ENCODE data around the gene KANSL1. TPM values are rescaled to one million over a fixed set of nuclear protein-coding genes. Genes with fewer than 3 reads are reported as not detected.

Gene KANSL1
- polyA plus RNA-seq, 3 donors = 75.6 to 99.4 (median 78.2) TPM

- no peak for DNase-seq
Observed at GRCh38 chr17:46042925-46043324, 150.3 kb downstream of the KANSL1 start.

DNA sequence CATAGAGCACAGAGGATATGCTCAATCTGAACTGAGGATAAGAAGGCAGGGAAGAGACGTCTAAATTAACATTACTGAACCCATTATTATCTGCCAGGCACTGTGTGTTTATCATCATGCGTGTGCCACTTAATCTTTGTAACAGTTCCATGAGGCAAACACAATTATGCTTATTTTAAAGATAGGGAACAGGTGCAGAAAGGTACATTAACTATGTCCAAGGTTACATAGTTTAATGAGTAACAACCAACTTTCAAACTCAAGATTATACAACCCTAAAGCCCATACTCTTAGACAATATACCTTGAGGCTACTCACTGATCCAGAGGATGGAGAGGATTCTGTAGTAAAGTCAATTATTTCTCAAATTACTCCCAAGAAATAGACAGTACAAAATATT is 151.0 kb downstream of the KANSL1 start:
- no peak for DNase-seq

- DNase-seq = no peak
Observed at GRCh38 chr17:46039592-46040186, 153.5 kb downstream of the KANSL1 start.

- no peak for DNase-seq
Observed at GRCh38 chr17:46038937-46039336, 154.3 kb downstream of the KANSL1 start.

DNA sequence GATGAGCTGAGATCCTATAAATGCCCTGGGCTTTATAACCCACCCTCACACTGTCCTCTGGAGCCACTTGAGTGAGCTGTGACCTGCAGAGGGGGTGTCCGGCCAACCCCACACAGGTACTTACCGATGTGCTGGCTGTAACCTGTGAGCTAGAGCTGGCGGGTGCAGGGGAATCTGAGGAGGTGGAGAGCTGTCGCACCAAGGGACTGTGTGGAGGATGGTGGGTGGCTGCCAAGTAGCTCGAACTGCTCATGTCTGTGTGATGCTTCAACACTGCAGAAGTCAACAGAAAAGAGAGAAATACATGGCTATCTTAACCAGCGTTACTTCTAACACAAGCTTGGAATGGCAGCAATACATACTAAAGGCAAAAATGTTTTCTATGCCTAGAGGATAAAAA is 154.8 kb downstream of the KANSL1 start:
- DNase-seq = no peak

- DNase-seq = no peak
Observed at GRCh38 chr17:46037722-46038255, 155.4 kb downstream of the KANSL1 start.

DNA sequence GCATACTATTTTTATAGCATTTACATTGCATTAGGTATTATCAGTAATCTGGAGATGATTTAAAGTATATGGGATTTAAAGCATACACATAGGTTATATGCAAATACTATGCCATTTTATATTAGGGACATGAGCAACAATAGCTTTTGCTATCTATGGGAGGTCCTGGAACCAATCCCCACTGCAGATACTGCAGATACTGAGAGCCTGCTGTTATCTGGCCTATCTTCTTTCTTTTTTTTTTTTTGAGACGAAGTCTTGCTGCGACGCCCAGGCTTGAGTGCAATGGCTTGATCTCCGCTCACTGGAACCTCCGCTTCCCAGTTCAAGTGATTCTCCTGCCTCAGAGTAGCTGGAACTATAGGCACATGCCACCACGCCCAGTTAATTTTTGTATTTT is 156.7 kb downstream of the KANSL1 start:
- no peak for DNase-seq

DNA sequence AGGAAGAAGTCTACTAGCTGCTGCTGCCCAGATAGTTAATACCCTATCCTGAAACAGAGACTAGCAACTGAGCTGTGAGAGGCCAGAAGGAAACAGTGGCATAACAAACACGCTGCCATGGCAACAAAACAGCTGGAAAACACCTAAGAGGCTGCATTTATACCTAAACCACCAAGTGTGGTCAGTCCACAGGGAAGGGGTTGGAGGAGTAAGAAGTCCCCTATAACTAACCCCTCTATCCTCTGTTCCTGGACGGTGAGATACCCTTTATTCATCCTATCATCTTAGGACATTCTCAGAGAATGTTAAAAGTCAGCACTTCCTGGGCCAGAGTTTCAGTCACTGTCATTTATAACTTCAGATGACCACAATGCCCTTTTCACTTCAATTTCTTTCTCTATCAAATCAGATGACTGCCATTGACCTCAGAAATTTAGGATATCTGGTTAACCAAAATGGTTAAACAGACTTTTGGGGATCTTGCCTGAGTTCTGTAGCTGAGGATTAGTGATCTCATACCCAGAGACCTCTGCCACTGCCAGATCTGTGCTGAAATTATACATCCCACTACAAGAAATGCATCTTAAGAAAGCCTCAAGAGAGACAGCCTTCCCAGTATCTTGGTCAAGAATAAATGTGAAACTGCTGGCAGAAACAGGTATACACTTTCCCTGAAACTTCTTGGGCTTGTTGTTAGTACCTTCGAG is 158.0 kb downstream of the KANSL1 start:
- peak; percentile 4 for DNase-seq

DNA sequence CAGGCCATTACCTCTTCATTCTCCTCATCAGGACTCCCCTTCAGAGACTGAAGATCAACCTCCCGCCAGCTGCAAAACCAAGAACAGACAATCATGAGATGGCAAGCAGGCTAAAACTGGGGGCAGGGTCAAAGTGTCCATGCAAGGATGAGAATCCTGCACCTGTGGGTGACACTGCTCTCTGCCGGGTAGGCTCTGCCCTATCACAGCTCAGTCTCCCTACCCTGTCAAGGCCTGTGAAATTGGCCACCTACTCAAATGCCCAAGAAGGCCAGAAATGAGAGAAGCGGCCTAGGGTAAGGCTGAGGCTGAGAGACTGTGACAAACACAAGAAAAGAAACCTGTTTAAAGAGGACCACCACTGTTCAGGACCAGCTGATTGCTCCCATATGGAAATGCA is 159.8 kb downstream of the KANSL1 start:
- DNase-seq = no peak

- no peak for DNase-seq
Observed at GRCh38 chr17:46032909-46033308, 160.3 kb downstream of the KANSL1 start.

GRCh38 chr17:46031920-46032319 is 161.3 kb downstream of the KANSL1 start:
- no peak for DNase-seq

DNA sequence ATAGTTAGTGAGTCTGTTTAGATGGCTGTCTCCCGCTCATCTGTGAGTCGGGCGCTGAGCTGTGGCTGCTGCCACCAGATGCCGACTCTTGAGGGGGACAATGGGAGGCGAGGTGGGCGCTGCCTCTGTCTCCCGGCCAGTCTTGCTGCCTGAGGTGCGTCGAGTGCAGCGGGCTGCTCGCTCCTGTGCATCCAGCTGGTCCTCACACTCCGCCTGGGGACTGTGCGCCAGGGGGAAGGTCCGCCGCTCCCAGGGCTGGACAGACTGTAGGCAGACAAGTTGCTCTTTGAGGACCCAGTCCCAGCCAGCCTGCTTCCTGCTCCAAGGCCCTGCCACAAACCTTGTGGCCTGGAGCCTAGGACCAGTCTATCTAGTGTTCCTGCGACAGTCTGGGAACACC is 161.8 kb downstream of the KANSL1 start:
- no peak for DNase-seq

GRCh38 chr17:46030752-46031151 is 162.5 kb downstream of the KANSL1 start:
- no peak for DNase-seq

- DNase-seq = no peak
Observed at GRCh38 chr17:46029627-46030026, 163.6 kb downstream of the KANSL1 start.

GRCh38 chr17:46028981-46029565 is 164.2 kb downstream of the KANSL1 start:
- DNase-seq = no peak

DNA sequence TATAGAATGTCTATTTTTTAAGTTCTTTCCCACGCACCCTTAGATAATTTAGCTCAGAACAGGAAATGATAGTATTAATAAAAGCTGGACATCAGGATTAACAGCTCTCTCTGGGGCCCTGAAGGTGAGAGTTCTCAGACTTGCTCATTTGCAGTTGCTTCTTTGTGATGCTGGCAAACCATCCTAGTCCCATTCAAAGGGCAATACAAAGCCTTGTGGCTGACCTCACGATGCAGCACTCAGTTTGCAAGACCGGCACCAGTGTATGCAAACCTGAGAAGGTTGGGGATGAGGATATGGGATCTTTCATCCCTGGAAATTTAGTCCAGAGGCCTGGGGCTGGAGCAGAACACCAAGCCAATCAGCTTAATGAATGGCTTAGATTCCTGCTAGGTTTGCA is 164.9 kb downstream of the KANSL1 start:
- no peak for DNase-seq

GRCh38 chr17:46027976-46028325 is 165.3 kb downstream of the KANSL1 start:
- DNase-seq = no peak

- no peak for DNase-seq
Observed at GRCh38 chr17:46027048-46027975, 165.9 kb downstream of the KANSL1 start.

- DNase-seq = no peak
Observed at GRCh38 chr17:46026166-46027047, 166.8 kb downstream of the KANSL1 start.

GRCh38 chr17:46025510-46026165 is 167.6 kb downstream of the KANSL1 start:
- DNase-seq = no peak

DNA sequence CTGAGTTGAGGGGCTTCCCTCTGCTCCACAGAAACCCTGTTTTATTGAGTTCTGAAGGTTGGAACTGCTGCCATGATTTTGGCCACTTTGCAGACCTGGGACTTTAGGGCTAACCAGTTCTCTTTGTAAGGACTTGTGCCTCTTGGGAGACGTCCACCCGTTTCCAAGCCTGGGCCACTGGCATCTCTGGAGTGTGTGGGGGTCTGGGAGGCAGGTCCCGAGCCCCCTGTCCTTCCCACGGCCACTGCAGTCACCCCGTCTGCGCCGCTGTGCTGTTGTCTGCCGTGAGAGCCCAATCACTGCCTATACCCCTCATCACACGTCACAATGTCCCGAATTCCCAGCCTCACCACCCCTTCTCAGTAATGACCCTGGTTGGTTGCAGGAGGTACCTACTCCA is 168.2 kb downstream of the KANSL1 start:
- DNase-seq = no peak
